H9 (cell line): Measurements from ENCODE around the gene MR1. TPM values are rescaled to one million over a fixed set of nuclear protein-coding genes. Genes with fewer than 3 reads are reported as not detected.
A peak's percentile ranks its signal among the peaks of the same experiment; 100 is the strongest.

Source experiments
- DNase-seq: peaks from one replicate; pipeline ENCODE4 v3.0.0-alpha.2; 2017
- H2AFZ ChIP-seq: one replicate; pipeline ENCODE4 v1.6.1; 2013; ENCODE audit warnings: mild to moderate bottlenecking, low read length, control low read depth, moderate library complexity
- H2AK5ac ChIP-seq: 2 replicates; pipeline ENCODE4 v1.6.1; 2013; ENCODE audit warnings: low read length, control low read depth, mixed read lengths; ENCODE audit not compliant: insufficient read length
- H2BK120ac ChIP-seq: one replicate; pipeline ENCODE4 v1.6.1; 2013; ENCODE audit warnings: low read depth, mild to moderate bottlenecking, low read length, control low read depth, inconsistent platforms; ENCODE audit not compliant: poor library complexity, severe bottlenecking
- H2BK12ac ChIP-seq: 2 replicates; pipeline ENCODE4 v1.6.1; 2013; ENCODE audit warnings: low read length, control low read depth, mixed read lengths, low read depth; ENCODE audit not compliant: insufficient read length
- H2BK15ac ChIP-seq: 2 replicates; pipeline ENCODE4 v1.6.1; 2013; ENCODE audit warnings: low read depth, low read length, control low read depth
- H2BK20ac ChIP-seq: one replicate; pipeline ENCODE4 v1.6.1; 2013; ENCODE audit warnings: low read depth, mild to moderate bottlenecking, low read length, control low read depth, inconsistent platforms; ENCODE audit not compliant: poor library complexity, severe bottlenecking
- H2BK5ac ChIP-seq: 2 replicates; pipeline ENCODE4 v1.6.1; 2013; ENCODE audit warnings: low read length, control low read depth, mixed read lengths; ENCODE audit not compliant: insufficient read length
- H3K14ac ChIP-seq: 2 replicates; pipeline ENCODE4 v1.6.1; 2013; ENCODE audit warnings: low read length, control low read depth; ENCODE audit not compliant: insufficient read depth
- H3K18ac ChIP-seq: 2 replicates; pipeline ENCODE4 v1.6.1; 2013; ENCODE audit warnings: low read depth, mild to moderate bottlenecking, mixed read lengths, low read length, control low read depth; ENCODE audit not compliant: insufficient read length
- H3K23ac ChIP-seq: 2 replicates; pipeline ENCODE4 v1.6.1; 2013; ENCODE audit warnings: low read length, control low read depth, mixed read lengths, low read depth; ENCODE audit not compliant: insufficient read length
- H3K23me2 ChIP-seq: 2 replicates; pipeline ENCODE4 v1.6.1; 2013; ENCODE audit warnings: low read depth, mild to moderate bottlenecking, mixed read lengths, low read length, control low read depth; ENCODE audit not compliant: insufficient read length, poor library complexity, severe bottlenecking
- H3K27ac ChIP-seq: 2 replicates; pipeline ENCODE4 v1.5.1; 2013; ENCODE audit warnings: low read length, control low read depth, mixed read lengths, low read depth; ENCODE audit not compliant: insufficient read length
- H3K27me3 ChIP-seq: 2 replicates; pipeline ENCODE4 v1.6.1; 2013; ENCODE audit warnings: low read length, control low read depth, inconsistent platforms; ENCODE audit not compliant: insufficient read depth
- H3K4ac ChIP-seq: 2 replicates; pipeline ENCODE4 v1.6.1; 2013; ENCODE audit warnings: low read depth, mild to moderate bottlenecking, control low read depth, inconsistent platforms, low read length, moderate library complexity
- H3K4me1 ChIP-seq: 2 replicates; pipeline ENCODE4 v1.6.1; 2013; ENCODE audit warnings: low read length, control low read depth, inconsistent platforms; ENCODE audit not compliant: insufficient read depth
- H3K4me2 ChIP-seq: 2 replicates; pipeline ENCODE4 v1.6.1; 2013; ENCODE audit warnings: low read length, control low read depth, mixed read lengths; ENCODE audit not compliant: insufficient read length, insufficient read depth
- H3K56ac ChIP-seq: 2 replicates; pipeline ENCODE4 v1.6.1; 2013; ENCODE audit warnings: low read depth, mild to moderate bottlenecking, mixed read lengths, low read length, control low read depth; ENCODE audit not compliant: insufficient read length
- H3K79me1 ChIP-seq: 2 replicates; pipeline ENCODE4 v1.6.1; 2013; ENCODE audit warnings: low read depth, mild to moderate bottlenecking, moderate library complexity, low read length, control low read depth, inconsistent platforms; ENCODE audit not compliant: insufficient read depth, poor library complexity, severe bottlenecking
- H3K79me2 ChIP-seq: 2 replicates; pipeline ENCODE4 v1.6.1; 2013; ENCODE audit warnings: low read length, control low read depth, inconsistent platforms; ENCODE audit not compliant: insufficient read depth
- H3K9ac ChIP-seq: 2 replicates; pipeline ENCODE4 v1.6.1; 2013; ENCODE audit warnings: low read length, control low read depth, mixed read lengths; ENCODE audit not compliant: insufficient read length; ENCODE audit errors: extremely low read depth
- H3K9me3 ChIP-seq: one replicate; pipeline ENCODE4 v1.6.1; 2013; ENCODE audit warnings: low read depth, low read length, inconsistent platforms; ENCODE audit not compliant: control insufficient read depth
- H3T11ph ChIP-seq: one replicate; pipeline ENCODE4 v1.6.1; 2013; ENCODE audit warnings: mild to moderate bottlenecking, low read length, control low read depth, inconsistent platforms
- H4K20me1 ChIP-seq: one replicate; pipeline ENCODE4 v1.6.1; 2013; ENCODE audit not compliant: control insufficient read depth, insufficient read length, insufficient read depth
- H4K5ac ChIP-seq: 2 replicates; pipeline ENCODE4 v1.6.1; 2013; ENCODE audit warnings: low read depth, mild to moderate bottlenecking, mixed read lengths, low read length, control low read depth; ENCODE audit not compliant: insufficient read length
- H4K8ac ChIP-seq: replicated peaks from 2 replicates; pipeline ENCODE4 v1.6.1; 2013; ENCODE audit warnings: low read length, control low read depth, mixed read lengths, low read depth; ENCODE audit not compliant: insufficient read length
- H4K91ac ChIP-seq: 2 replicates; pipeline ENCODE4 v1.6.1; 2013; ENCODE audit warnings: low read depth, mild to moderate bottlenecking, moderate library complexity, mixed read lengths, low read length, control low read depth; ENCODE audit not compliant: insufficient read length
- H3K27ac Mint-ChIP-seq, 3 experiments: 2 replicates in 2 of 3; 3 replicates in 1 of 3; pipeline ENCODE4 v1.8.0; 2020 to 2021; ENCODE audit warnings: mixed read lengths in 3 of 3, mild to moderate bottlenecking in 1 of 3, moderate library complexity in 1 of 3
- H3K27me3 Mint-ChIP-seq: 2 replicates; pipeline ENCODE4 v1.8.0; 2021; ENCODE audit warnings: low read depth, mild to moderate bottlenecking, moderate library complexity, mixed read lengths
- H3K36me3 Mint-ChIP-seq, 3 experiments: 2 replicates in 2 of 3; 3 replicates in 1 of 3; pipeline ENCODE4 v1.8.0; 2020 to 2021; ENCODE audit warnings: low read depth in 3 of 3, mixed read lengths in 3 of 3; ENCODE audit not compliant: insufficient read depth in 1 of 3
- H3K4me1 Mint-ChIP-seq, 2 experiments: 2 replicates each; pipeline ENCODE4 v1.8.0; 2020; ENCODE audit warnings: mixed read lengths in 2 of 2
- H3K4me3 Mint-ChIP-seq, 2 experiments: 2 replicates in 1 of 2; 3 replicates in 1 of 2; pipeline ENCODE4 v1.8.0; 2020 to 2021; ENCODE audit warnings: mild to moderate bottlenecking in 2 of 2, mixed read lengths in 2 of 2, moderate library complexity in 1 of 2
- H3K9me3 Mint-ChIP-seq, 2 experiments: 2 replicates in 1 of 2; 3 replicates in 1 of 2; pipeline ENCODE4 v1.8.0; 2020; ENCODE audit warnings: mild to moderate bottlenecking in 2 of 2, mixed read lengths in 2 of 2, moderate library complexity in 1 of 2
- CTCF ChIP-seq: fragments of 200-600 bp; sonication (generic); conservative IDR thresholded peaks from 3 replicates; pipeline ENCODE4 v1.8.0; 2021; ENCODE audit warnings: antibody characterized with exemption, mild to moderate bottlenecking
- WGBS: extraction: QIAGEN DNeasy Blood & Tissue Kit; methylation state at CpG from one replicate; pipeline ENCODE4 v1.1.7; 2013; ENCODE audit warnings: missing lambda C conversion rate, low lambda C conversion rate, mixed read lengths; ENCODE audit not compliant: insufficient read length; ENCODE audit errors: extremely low coverage; 5-methylcytosine and 5-hydroxymethylcytosine counted together
- total RNA-seq: library from RNA; stranded (reverse); gene quantifications from 2 replicates; pipeline ENCODE4 v1.2.1, GENCODE V29; 2021

Gene MR1
- total RNA-seq, 1 experiment from 2014 or later = 0.02 TPM

- Histone ChIP-seq H3K23me2 (peaks cover 14% of the 10 kb centered on the region), H3K9ac (peak within 1 kb of the TSS; percentile 25), H3K56ac (no peak within 1 kb of the TSS), H2AK5ac (no peak within 1 kb of the TSS), H2BK15ac (no peak within 1 kb of the TSS), H3K4me1 (0 out of 2 replicates have a peak, but pooled peaks cover 3% of the 10 kb centered on the region), H3K79me1 (no peaks in the 10 kb centered on the region), H2AFZ (no peak within 1 kb of the TSS), H2BK120ac (no peak within 1 kb of the TSS), H2BK20ac (no peak within 1 kb of the TSS), H4K8ac (no peak within 1 kb of the TSS), H3K27ac (no peak within 1 kb of the TSS), H3K4ac (no peak within 1 kb of the TSS), H3K14ac (peak within 1 kb of the TSS; percentile 69), H2BK5ac (no peak within 1 kb of the TSS), H4K20me1 (peaks cover 2% of the 10 kb centered on the region), H2BK12ac (no peak within 1 kb of the TSS), H3K27me3 (peaks cover 9% of the 10 kb centered on the region), H3K4me2 (peak within 1 kb of the TSS; percentile 87), H4K91ac (no peak within 1 kb of the TSS), H4K5ac (no peak within 1 kb of the TSS), H3T11ph (no peak within 1 kb of the TSS), H3K23ac (no peak within 1 kb of the TSS), H3K79me2 (no peaks in the 10 kb centered on the region), H3K9me3 (no peaks in the 10 kb centered on the region), H3K18ac (no peak within 1 kb of the TSS)
- Mint-ChIP-seq H3K4me3 (peak within 1 kb of the TSS; percentile 92 to 99), H3K36me3 (peaks cover 6 to 12% (median 8%) of the 10 kb centered on the region in 3 experiments; a peak in 5 of 7 replicates), H3K27me3 (peaks cover 37% of the 10 kb centered on the region), H3K27ac (peak within 1 kb of the TSS in 2 of 3 experiments; percentile 82 to 93; a peak in 1 of 7 replicates), H3K4me1 (peaks cover 29 to 32% of the 10 kb centered on the region in 2 experiments), H3K9me3 (peaks cover 0 to 2% of the 10 kb centered on the region in 2 experiments; a peak in 1 of 5 replicates)
- peak; percentile 94 for DNase-seq
- no peak for TF ChIP-seq CTCF
- no CpG with 5 or more reads among the region's 76 CpGs for WGBS
Observed at GRCh38 chr1:181088079-181089016, 54.6 kb downstream of the MR1 start, which contains the start of gene IER5. TSS of gene IER5 (plus strand) at chr1:181088700. CDS start at chr1:181088903, 203 bp downstream.
